GM12878 (cell line): ENCODE measurements around the gene LIMS1. TPM values are rescaled to one million over a fixed set of nuclear protein-coding genes. Genes with fewer than 3 reads are reported as not detected.
"Not testable (repeated sequence)": the region's sequence is repeated elsewhere in the genome, so short reads cannot be mapped to it uniquely, and the experiment has no call there.

ENCODE experiments used
- ATAC-seq: fragments of 200-7000 bp; cut with Tn5 transposase; 3 replicates; pipeline ENCODE4 v1.9.1; 2020; ENCODE audit warnings: mild to moderate bottlenecking, moderate library complexity
- BruUV-seq: library from RNA; stranded (reverse); fragments of 400-500 nt; replicated peaks from 2 replicates; lab custom pipeline; 2021; lab: Mats Ljungman, UMichigan
- CTCF ChIA-PET: fragments of 300-600 bp; sonication (Branson Sonifier 250); formaldehyde crosslinking; extraction: SDS; loops from one replicate; lab custom pipeline; 2021; ENCODE audit warnings: inconsistent platforms; lab: Yijun Ruan, JAX
- POLR2A ChIA-PET: fragments of 350-600 bp; formaldehyde crosslinking; extraction: SDS; loops from one replicate; lab custom pipeline; 2021; ENCODE audit warnings: inconsistent platforms; lab: Charles Lee
- RAD21 ChIA-PET: fragments of 300-600 bp; sonication (Branson Sonifier 250); formaldehyde crosslinking; loops from one replicate; lab custom pipeline; 2023; ENCODE audit warnings: antibody characterized with exemption; ENCODE audit not compliant: unreplicated experiment; lab: Charles Lee
- SMC1A ChIA-PET: fragments of 300-600 bp; sonication (Branson Sonifier 250); formaldehyde crosslinking; loops from one replicate; lab custom pipeline; 2023; ENCODE audit not compliant: unreplicated experiment, uncharacterized antibody; lab: Charles Lee
- DNase-seq: peaks from one replicate; pipeline ENCODE4 v3.0.0-alpha.2; 2011; ENCODE audit warnings: low read depth, low spot score
- FAIRE-seq: peaks from 3 replicates; lab custom pipeline; 2011; peaks lifted over from hg19 to GRCh38; lab: Jason Lieb, UNC
- H2AFZ ChIP-seq: 2 replicates; pipeline ENCODE4 v1.6.0; 2011; ENCODE audit warnings: low read depth, low read length, control low read depth; ENCODE audit not compliant: control insufficient read depth
- H3K27ac ChIP-seq: 2 replicates; pipeline ENCODE4 v1.5.1; 2011; ENCODE audit warnings: control low read depth; ENCODE audit not compliant: control insufficient read depth, insufficient read depth
- H3K27me3 ChIP-seq, 2 experiments: replicated peaks in 1 of 2; 2 replicates each; pipeline versions ENCODE4 v1.6.0 to v1.6.1; 2011; ENCODE audit warnings: low read length in 1 of 2; ENCODE audit not compliant: control insufficient read depth in 2 of 2, insufficient read depth in 2 of 2
- H3K36me3 ChIP-seq, 2 experiments: 2 replicates each; pipeline ENCODE4 v1.5.1; 2011; ENCODE audit warnings: low read length in 1 of 2; ENCODE audit not compliant: control insufficient read depth in 2 of 2, insufficient read depth in 2 of 2
- H3K4me1 ChIP-seq: 2 replicates; pipeline ENCODE4 v1.6.1; 2011; ENCODE audit warnings: mild to moderate bottlenecking, low read length, moderate library complexity, mixed read lengths; ENCODE audit not compliant: control insufficient read depth, insufficient read depth
- H3K4me2 ChIP-seq: 2 replicates; pipeline ENCODE4 v1.6.0; 2011; ENCODE audit warnings: control low read depth; ENCODE audit not compliant: control insufficient read depth, insufficient read depth
- H3K4me3 ChIP-seq: fragments of 200-600 bp; sonication (generic); 2 replicates; pipeline ENCODE4 v1.5.1; 2016
- H3K79me2 ChIP-seq: 2 replicates; pipeline ENCODE4 v1.6.0; 2011; ENCODE audit warnings: low read length; ENCODE audit not compliant: control insufficient read depth, insufficient read depth
- H3K9ac ChIP-seq: 2 replicates; pipeline ENCODE4 v1.8.0; 2011; ENCODE audit warnings: low read length, control low read depth, mixed read lengths; ENCODE audit not compliant: control insufficient read depth, insufficient read depth
- H3K9me3 ChIP-seq: replicated peaks from 3 replicates; pipeline ENCODE4 v1.5.1; 2011; ENCODE audit warnings: mild to moderate bottlenecking, low read length; ENCODE audit not compliant: control insufficient read depth, insufficient read depth
- H4K20me1 ChIP-seq: 2 replicates; pipeline ENCODE4 v1.6.0; 2011; ENCODE audit not compliant: control insufficient read depth, insufficient read depth
- ATF7 ChIP-seq: fragments of 450-650 bp; IDR thresholded peaks from 2 replicates; pipeline ENCODE4 v1.6.1; 2016; ENCODE audit warnings: low read depth, mild to moderate bottlenecking
- BACH1 ChIP-seq: fragments of 450-650 bp; IDR thresholded peaks from 2 replicates; pipeline ENCODE4 v1.6.1; 2017; ENCODE audit warnings: mild to moderate bottlenecking, borderline replicate concordance
- FOXM1 ChIP-seq: IDR thresholded peaks from 2 replicates; pipeline ENCODE4 v1.6.1; 2012; ENCODE audit warnings: low read depth, mild to moderate bottlenecking, inconsistent platforms, low read length, moderate library complexity
- LARP7 ChIP-seq: fragments of 450-650 bp; IDR thresholded peaks from 2 replicates; pipeline ENCODE4 v1.6.1; 2017; ENCODE audit warnings: mild to moderate bottlenecking
- NFYB ChIP-seq: IDR thresholded peaks from 2 replicates; pipeline ENCODE4 v1.6.1; 2011; ENCODE audit warnings: low read depth, mild to moderate bottlenecking, low read length, improper control_type of control experiment, moderate library complexity; ENCODE audit not compliant: insufficient read depth
- POLR2A ChIP-seq: IDR thresholded peaks from 2 replicates; pipeline ENCODE4 v1.6.1; 2011; ENCODE audit warnings: low read depth, mild to moderate bottlenecking, low read length
- RUNX3 ChIP-seq: IDR thresholded peaks from 2 replicates; pipeline ENCODE4 v1.6.1; 2012; ENCODE audit warnings: low read length, inconsistent platforms
- YY1 ChIP-seq: IDR thresholded peaks from 2 replicates; pipeline ENCODE4 v1.6.1; 2011; ENCODE audit warnings: low read depth, mild to moderate bottlenecking, low read length
- WGBS: methylation state at CpG from one replicate; pipeline ENCODE4 v1.1.6; 2016; ENCODE audit warnings: low lambda C conversion rate; ENCODE audit not compliant: insufficient replicate concordance, insufficient coverage; ENCODE audit errors: missing lambda C conversion rate; 5-methylcytosine and 5-hydroxymethylcytosine counted together
- in situ Hi-C: fragments of 300-500 bp; cut with MboI; formaldehyde crosslinking; loops from 9 replicates; pipeline ENCODE4 v1.14.3; 2018; ENCODE audit warnings: mixed read lengths
- intact Hi-C: fragments of 100-400 bp; cut with micrococcal nuclease; formaldehyde crosslinking; loops from one replicate; pipeline ENCODE4 v1.14.2; 2022; ENCODE audit not compliant: unreplicated experiment
- polyA plus RNA-seq, 11 experiments: library from polyadenylated mRNA; depleted of rRNA in 4 of 11; unstranded in 6 of 11; stranded (reverse) in 5 of 11; fragments of >200 nt; fragmentation: Nextera tagmentation in 4 of 11; fragmentation: Illumina TruSeq in 1 of 11; extraction: Ambion mirVana in 4 of 11; extraction: Trizol in 1 of 11; gene quantifications; 1 replicate in 1 of 11; 2 replicates in 10 of 11; pipeline versions ENCODE4 v1.2.1 to v1.2.3, GENCODE V29; 2011 to 2016; ENCODE audit warnings: inconsistent platforms in 2 of 11, missing spikeins in 2 of 11, low read depth in 1 of 11
- total RNA-seq, 4 experiments: library from RNA; depleted of rRNA in 3 of 4; stranded (reverse); fragments of >200 nt in 3 of 4; fragmentation: Illumina TruSeq in 1 of 4; extraction: Trizol in 1 of 4; gene quantifications; 2 replicates each; pipeline versions ENCODE4 v1.2.1 to v1.2.3, GENCODE V29; 2013 to 2021
- TF ChIP-seq, protein P1 (sequence below): fragments of 150-350 bp; IDR thresholded peaks from 2 replicates; pipeline ENCODE4 v1.6.1; 2016; ENCODE audit warnings: low read depth, low read length
- TF ChIP-seq, protein P2 (sequence below): fragments of 450-650 bp; IDR thresholded peaks from 2 replicates; pipeline ENCODE4 v1.6.1; 2016; ENCODE audit warnings: mild to moderate bottlenecking

LIMS1 gene
- total and polyA plus RNA-seq, 10 of the 15 experiments (the other 5 are each of a cell fraction or from before 2014, with no cell fraction given) = 15.7 to 98.1 (median 43.9) TPM

DNA sequence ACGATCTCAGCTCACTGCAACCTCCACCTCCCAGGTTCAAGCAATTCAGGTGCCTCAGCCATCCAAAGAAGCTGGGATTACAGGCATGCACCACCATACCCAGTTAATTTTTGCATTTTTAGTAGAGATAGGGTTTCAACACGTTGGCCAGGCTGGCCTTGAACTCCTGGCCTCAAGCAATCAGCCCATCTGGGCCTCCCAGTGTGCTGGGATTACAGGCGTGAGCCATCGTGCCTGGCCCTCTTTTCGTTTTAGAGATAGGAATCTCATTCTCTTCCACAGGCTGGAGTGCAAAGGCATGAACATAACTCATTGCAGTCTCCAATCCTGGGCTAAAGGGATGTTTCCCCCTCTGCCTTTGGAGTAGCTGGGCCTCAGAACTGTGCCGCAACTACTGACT is 182.7 kb downstream of the LIMS1 start:
- H4K20me1 ChIP-seq, DNase-seq, H3K27me3 ChIP-seq, H3K4me2 ChIP-seq, CTCF ChIA-PET, FAIRE-seq, H3K4me1 ChIP-seq, H3K9me3 ChIP-seq, SMC1A ChIA-PET, H3K4me3 ChIP-seq, H3K27ac ChIP-seq, intact Hi-C loops, H3K36me3 ChIP-seq, H2AFZ ChIP-seq, POLR2A ChIA-PET, in situ Hi-C loops, H3K9ac ChIP-seq, BruUV-seq, RAD21 ChIA-PET, ATAC-seq: not testable (repeated sequence)
- 76% methylated on average over 6 of the region's 6 CpGs for WGBS
- H3K79me2 ChIP-seq = peaks cover 15% of the 10 kb centered on the region

- H3K4me3 ChIP-seq = peak within 1 kb of the TSS; percentile 79
- DNase-seq (peak; percentile 81), ATAC-seq (peak; percentile 96), FAIRE-seq (peak; percentile 27)
- no peaks in the 10 kb centered on the region for H4K20me1 ChIP-seq
- no peaks in the 10 kb centered on the region for H3K27me3 ChIP-seq
- H3K9me3 ChIP-seq = no peaks in the 10 kb centered on the region
- H3K27ac ChIP-seq = peak within 1 kb of the TSS; percentile 81
- CTCF ChIA-PET = no interaction called here
- H2AFZ ChIP-seq = peak within 1 kb of the TSS; percentile 86
- H3K4me2 ChIP-seq = peak within 1 kb of the TSS; percentile 88
- H3K79me2 ChIP-seq = peaks cover 20% of the 10 kb centered on the region
- H3K36me3 ChIP-seq = no peaks in the 10 kb centered on the region
- in situ Hi-C loops (no loop called here), intact Hi-C loops (loop anchor here (2.0 kb wide), 1 partner anchor 113 kb away; no protein-coding TSS in a partner anchor)
- SMC1A ChIA-PET = no interaction called here
- no peaks in the 10 kb centered on the region for H3K4me1 ChIP-seq
- no TSS peak for BruUV-seq
- peak within 1 kb of the TSS; percentile 69 for H3K9ac ChIP-seq
- RAD21 ChIA-PET = no interaction called here
- POLR2A ChIA-PET = interaction anchor here (0.6 to 1.6 kb wide), 3 partner anchors 10 to 109 kb away, joined by 3 to 5 read pairs (median 3); no protein-coding TSS in a partner anchor
- WGBS = 1% methylated on average over 78 of the region's 97 CpGs
- TF ChIP-seq BACH1 = peak; percentile 21; the same call in 1 of the 2 replicates
- TF ChIP-seq YY1 = peak; percentile 57; the same call in 1 of the 2 replicates
- no peak for TF ChIP-seq FOXM1
- no peak for TF ChIP-seq NFYB
- peak; percentile 81 for TF ChIP-seq RUNX3
- TF ChIP-seq, protein P1, sequence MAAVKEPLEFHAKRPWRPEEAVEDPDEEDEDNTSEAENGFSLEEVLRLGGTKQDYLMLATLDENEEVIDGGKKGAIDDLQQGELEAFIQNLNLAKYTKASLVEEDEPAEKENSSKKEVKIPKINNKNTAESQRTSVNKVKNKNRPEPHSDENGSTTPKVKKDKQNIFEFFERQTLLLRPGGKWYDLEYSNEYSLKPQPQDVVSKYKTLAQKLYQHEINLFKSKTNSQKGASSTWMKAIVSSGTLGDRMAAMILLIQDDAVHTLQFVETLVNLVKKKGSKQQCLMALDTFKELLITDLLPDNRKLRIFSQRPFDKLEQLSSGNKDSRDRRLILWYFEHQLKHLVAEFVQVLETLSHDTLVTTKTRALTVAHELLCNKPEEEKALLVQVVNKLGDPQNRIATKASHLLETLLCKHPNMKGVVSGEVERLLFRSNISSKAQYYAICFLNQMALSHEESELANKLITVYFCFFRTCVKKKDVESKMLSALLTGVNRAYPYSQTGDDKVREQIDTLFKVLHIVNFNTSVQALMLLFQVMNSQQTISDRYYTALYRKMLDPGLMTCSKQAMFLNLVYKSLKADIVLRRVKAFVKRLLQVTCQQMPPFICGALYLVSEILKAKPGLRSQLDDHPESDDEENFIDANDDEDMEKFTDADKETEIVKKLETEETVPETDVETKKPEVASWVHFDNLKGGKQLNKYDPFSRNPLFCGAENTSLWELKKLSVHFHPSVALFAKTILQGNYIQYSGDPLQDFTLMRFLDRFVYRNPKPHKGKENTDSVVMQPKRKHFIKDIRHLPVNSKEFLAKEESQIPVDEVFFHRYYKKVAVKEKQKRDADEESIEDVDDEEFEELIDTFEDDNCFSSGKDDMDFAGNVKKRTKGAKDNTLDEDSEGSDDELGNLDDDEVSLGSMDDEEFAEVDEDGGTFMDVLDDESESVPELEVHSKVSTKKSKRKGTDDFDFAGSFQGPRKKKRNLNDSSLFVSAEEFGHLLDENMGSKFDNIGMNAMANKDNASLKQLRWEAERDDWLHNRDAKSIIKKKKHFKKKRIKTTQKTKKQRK = no peak
- TF ChIP-seq POLR2A = peak; percentile 97
- TF ChIP-seq ATF7 = peak; percentile 59
- TF ChIP-seq, protein P2, sequence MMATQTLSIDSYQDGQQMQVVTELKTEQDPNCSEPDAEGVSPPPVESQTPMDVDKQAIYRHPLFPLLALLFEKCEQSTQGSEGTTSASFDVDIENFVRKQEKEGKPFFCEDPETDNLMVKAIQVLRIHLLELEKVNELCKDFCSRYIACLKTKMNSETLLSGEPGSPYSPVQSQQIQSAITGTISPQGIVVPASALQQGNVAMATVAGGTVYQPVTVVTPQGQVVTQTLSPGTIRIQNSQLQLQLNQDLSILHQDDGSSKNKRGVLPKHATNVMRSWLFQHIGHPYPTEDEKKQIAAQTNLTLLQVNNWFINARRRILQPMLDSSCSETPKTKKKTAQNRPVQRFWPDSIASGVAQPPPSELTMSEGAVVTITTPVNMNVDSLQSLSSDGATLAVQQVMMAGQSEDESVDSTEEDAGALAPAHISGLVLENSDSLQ = peak; percentile 80
- peak; percentile 79 for TF ChIP-seq LARP7
Measured at GRCh38 chr2:108719149-108720044, 185.1 kb downstream of the LIMS1 start, which contains the start of gene RANBP2. Gene RANBP2 (plus strand): TSS chr2:108719482. CDS start chr2:108719607, 125 bp downstream.
